ENCODE results near the gene IRF2BP1.
"Not testable (repeated sequence)": the region's sequence is repeated elsewhere in the genome, so short reads cannot be mapped to it uniquely, and the experiment has no call there.

Gene IRF2BP1

DNA sequence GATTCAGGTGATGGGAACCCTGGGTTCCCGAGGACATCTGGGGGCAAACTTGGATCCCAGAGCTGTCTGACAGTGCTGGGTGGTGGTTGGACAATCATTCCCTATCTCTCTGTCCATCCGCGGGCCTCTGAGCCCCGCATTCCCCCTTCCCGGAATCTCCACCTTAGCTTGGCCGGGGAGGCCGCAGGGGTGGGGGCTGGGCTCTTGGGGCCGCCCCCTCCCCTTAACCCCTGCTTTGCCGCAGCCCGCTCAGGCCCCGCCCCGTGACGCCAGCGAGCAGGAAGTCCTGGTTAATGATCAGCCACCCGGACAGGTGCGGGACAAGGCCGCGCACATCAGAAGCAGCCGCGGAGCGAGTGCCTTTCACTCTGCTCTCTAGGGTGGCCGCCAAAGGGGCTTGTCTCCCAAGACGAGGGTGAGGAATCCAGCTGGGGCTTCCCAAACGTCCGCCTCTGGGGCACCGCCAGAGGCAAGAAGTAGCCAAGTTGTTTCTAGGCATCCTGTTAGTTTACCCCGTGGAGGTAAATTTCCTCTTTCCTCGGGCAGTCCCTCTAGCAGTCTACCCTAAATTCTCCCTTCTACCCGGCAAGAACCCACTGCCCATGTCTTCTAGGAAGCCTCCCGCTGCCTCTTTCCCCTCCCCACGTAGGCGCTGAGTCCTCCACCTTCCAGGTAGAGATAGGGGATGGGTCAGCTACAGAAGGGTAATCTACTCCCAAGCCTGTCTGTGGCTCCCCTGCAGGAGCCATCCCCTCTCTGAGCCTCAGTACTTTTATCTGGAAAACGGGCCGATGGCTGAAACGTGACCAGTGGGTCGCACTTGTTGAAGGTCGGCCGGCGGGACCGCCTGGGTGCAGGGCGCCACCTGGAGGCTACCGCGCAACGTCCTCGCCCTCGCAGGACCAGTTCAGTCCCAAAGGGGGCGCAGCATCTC is 3.0 kb downstream of the IRF2BP1 start:
- peak; percentile 84 for FAIRE-seq
- DNase-seq (ENCODE audit: low spot score): peak; percentile 87

DNA sequence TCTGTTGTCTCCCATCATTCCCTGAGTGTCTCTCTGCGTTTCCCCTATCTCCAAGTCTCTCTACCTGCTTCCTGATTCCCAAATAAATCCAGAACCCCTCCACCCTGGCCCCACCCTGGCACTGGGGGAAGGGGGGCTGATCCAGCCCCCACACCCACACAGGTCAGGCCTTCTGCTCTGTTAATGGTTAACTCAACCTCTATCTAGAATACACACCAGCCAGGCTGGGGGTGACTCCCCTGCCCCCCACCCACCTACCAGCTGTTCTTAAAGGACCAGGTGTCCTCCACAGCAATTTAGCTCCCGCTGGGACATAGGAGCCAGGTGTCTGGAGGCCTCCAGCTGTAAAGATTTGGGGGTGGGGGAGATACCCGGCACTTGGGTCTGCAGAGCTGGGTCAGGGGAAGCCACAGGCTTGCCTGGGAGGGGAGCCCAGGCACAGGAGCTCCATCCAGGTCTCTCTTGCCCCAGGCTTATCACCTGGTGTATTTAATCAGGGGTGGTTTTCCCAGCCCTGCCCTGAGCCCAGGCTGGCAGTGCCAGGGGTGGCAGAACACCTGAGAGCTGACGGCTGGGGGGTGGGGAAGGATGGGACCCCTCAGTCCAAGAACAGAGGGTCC is 3.9 kb downstream of the IRF2BP1 start:
- no peak for FAIRE-seq
- DNase-seq (ENCODE audit: low spot score): no peak

DNA sequence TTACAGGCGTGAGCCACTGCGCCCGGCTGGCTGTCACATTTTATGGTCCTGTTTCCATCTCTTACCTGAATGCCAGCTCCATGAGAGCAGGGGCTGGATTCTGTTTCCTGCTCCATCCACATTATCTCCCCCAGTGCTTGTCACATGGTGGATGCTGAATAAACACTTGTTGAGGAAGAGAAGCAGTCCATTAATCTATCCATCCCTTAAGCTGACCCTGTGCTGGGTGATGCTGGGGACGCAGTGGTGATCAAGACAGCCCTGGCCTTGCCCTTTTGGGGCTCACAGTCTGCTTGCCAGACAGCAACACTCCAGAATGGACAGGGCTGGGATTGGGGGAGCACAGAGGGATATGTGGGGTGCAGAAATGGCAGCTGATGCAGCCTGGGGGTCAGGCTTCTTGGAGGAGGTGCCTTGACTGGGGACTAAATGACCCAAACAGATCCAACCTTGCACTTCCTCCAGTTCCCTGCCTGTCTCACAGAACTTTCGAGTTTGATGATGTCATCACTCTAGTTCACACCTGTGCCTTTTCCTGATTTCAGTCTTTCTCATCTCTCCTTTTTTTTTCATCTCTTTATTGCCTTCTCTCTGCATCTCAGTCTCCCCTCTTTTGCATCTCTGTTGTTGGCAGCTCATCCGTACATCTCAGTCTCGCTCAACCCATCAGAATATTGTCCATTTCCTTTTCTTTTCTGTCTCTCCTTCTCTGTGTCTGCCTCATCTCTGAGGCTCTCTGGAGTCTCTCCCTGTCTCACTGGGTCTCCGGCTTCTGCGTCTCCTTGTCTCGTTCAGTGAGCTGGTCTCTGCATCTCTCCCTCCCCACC is 4.6 kb downstream of the IRF2BP1 start:
- no peak for FAIRE-seq
- DNase-seq (ENCODE audit: low spot score): no peak

DNA sequence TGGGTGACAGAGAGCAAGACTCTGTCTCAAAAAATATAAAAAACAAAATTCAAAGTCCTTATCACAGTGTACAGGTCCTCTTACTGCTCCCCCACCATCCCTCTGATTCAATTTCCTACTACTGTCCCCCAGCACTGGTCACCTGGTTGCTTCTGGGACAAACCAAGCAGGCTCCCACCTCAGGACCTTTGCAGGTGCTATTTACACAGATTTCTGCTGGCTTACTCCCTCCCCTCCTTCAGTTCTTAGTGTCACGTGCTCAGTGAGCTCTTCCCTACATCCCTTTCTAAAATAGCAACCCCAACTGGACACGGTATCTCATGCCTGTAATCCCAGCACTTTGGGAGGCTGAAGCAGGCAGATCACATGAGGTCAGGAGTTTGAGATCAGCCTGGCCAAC is 6.0 kb downstream of the IRF2BP1 start:
- no peak for FAIRE-seq
- no peak for DNase-seq (ENCODE audit: low spot score)

DNA sequence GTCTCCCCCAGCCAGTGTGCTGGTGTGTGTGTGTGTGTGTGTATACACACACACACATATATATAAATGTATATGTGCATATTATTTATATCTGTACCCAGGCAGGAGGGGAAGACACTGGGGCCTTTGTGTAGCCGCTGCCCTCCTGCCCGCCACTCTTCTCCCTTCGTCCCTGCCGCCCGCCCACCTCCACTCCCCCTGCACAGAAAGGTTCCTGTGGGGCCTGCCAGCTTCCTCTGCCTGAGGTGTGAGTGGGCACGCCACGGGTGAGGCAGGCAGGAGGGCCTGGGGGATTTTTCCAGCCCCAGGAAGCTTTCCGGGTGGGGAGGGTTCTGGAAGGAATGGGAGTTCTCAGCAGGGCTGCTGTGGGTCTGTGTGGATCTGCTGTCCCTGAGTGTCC is 6.9 kb downstream of the IRF2BP1 start:
- DNase-seq (ENCODE audit: low spot score) (no peak), FAIRE-seq (no peak)

DNA sequence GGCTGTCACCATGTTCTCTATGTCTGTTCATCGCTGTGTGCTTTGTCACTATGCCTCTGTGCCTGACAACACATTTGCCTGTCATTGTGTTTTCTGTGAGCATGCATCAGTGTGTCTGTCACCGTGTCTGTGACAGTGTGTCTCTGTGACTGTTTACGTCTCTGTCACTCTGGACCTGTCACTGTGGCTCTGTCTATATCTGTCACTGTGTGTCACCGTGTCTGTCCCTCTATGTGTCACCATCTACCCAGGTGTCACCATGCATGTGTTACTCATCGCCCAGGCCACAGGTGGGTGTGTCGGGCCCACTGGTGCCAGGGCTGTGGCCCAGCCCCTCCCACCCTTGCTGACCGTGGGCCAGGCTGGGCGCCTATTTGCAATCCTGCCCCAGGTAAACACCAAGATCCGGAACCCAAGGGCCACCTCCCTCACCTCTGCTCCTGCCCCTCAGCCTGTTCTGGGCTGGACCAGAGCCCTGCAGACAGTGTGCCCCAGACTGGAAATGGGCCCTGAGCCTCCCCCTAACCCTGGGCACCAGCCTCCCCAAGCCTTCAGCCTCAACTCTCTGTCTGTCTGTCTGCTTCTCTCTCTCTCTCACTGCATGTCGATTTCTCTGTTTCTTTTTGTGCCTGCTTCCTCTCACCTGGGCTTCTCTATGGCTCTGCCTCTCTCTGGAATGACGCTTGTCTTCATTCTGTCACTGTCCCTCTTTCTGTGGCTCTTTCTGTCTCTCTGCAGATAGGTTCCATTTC is 7.7 kb downstream of the IRF2BP1 start:
- DNase-seq (ENCODE audit: low spot score): no peak
- FAIRE-seq: peak; percentile 86

DNA sequence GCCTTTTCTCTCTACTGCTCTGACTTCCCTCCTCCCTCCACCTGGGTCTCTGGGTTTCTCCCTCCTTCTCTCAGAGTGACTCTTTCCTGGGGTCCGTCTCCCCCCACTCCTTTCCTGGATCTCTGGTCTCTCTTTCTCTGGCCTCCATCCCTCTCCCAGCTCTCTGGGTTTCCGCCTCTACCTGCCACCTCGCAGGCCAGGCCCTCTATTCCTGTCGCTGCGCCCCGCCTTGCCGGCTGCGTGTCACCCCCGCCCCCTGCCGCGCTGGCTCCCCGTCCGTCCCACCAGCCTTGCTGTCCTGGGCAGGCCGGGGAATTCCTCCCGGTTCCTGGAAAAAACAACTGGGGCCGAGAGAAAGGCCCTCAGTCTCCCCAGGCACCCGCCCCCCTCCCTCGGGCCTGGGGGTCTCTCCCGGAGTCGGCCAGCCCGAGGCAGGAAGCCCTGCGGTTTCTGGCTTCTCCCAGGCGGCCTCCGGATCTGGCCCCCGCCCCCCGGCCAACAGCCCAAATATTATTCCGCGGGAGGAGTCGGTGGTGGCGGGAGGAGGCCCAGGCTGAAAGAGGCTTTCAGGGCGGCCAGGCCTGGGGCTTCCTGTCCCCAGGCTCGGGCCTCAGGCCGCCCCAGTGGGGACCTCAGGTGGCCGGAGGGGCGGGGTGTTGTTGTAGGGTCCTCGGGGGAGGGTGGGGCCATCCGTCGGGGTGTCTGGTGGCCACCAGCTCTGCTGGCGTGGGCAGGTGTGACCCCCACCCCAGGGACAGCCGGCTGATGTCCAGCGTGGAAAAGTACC is 9.3 kb downstream of the IRF2BP1 start:
- DNase-seq (ENCODE audit: low spot score): peak; percentile 55
- no peak for FAIRE-seq

DNA sequence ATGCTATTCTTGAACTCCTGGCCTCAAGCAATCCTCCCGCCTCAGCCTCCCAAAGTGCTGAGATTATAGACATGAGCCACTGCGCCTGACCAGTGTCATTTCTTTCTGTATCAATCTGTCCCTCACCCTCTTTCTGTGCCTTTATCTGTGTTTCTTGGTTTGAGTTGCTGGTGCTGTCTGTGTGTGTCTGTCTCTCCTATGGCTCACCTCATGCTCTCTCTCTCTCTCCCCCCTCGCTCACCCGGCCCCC is 9.9 kb downstream of the IRF2BP1 start:
- DNase-seq (ENCODE audit: low spot score): no peak
- no peak for FAIRE-seq

DNA sequence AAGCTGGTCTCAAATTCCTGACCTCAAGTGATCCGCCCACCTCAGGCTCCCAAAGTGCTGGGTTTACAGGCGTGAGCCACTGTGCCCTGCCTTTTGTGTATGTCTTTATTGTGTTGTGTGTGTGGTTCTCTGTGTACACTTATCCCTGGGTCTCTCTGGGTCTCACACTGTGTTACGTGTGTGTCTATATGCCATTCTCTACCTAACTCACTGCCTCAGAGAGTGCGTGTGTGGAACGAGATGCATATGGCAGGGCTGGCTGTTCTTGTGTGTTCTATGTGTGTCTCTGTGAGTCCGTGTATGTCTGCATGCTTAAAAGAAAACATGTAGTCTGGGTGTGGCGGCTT is 11.3 kb downstream of the IRF2BP1 start:
- DNase-seq (ENCODE audit: low spot score): no peak
- no peak for FAIRE-seq

DNA sequence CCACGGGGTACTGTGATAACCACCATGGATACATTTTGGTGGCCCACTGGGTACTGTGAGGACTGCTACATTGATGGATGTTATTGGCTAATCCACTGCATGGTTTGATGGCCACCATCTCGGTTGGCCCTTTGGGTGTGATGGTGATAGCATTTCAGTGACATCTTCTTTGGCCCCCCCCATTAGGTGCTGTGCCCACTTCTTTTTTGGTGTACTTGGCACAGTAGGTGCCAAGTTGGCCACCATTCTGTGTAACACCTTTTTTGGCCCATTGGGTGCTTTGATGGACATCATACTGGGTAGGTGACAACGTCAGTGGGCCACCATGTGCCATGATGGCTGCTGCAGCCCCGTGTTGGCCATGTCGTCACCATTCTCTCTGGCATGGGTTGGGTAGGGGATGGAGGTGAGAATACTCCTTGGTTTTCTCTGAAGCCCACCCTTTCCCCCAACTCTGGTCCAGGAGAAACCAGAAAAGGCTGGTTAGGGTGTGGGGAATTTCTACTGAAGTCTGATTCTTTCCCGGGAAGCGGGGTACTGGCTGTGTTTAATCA is 12.6 kb downstream of the IRF2BP1 start:
- DNase-seq (ENCODE audit: low spot score) (no peak), FAIRE-seq (no peak)

DNA sequence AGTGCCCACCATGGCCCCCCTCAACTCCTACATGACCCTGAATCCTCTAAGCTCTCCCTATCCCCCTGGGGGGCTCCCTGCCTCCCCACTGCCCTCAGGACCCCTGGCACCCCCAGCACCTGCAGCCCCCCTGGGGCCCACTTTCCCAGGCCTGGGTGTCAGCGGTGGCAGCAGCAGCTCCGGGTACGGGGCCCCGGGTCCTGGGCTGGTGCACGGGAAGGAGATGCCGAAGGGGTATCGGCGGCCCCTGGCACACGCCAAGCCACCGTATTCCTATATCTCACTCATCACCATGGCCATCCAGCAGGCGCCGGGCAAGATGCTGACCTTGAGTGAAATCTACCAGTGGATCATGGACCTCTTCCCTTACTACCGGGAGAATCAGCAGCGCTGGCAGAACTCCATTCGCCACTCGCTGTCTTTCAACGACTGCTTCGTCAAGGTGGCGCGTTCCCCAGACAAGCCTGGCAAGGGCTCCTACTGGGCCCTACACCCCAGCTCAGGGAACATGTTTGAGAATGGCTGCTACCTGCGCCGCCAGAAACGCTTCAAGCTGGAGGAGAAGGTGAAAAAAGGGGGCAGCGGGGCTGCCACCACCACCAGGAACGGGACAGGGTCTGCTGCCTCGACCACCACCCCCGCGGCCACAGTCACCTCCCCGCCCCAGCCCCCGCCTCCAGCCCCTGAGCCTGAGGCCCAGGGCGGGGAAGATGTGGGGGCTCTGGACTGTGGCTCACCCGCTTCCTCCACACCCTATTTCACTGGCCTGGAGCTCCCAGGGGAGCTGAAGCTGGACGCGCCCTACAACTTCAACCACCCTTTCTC is 13.6 kb downstream of the IRF2BP1 start:
- no peak for FAIRE-seq
- no peak for DNase-seq (ENCODE audit: low spot score)

DNA sequence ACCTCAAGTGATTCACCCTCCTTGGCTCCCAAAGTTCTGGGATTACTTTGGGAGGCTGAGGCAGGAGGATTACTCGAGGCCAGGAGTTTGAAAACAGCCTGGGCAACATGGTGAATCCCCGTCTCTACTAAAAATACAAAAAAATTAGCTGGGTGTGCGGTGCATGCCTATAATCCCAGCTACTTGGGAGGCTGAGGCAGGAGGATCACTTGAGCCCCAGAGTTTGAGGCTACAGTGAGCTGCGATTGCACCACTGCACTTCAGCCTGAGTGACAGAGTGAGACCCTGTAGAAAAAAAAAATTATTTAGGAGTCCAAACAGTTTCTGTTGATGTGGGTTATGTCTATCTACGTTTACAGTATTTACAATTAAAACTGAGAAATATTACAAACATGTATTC is 15.1 kb downstream of the IRF2BP1 start:
- no peak for FAIRE-seq
- no peak for DNase-seq (ENCODE audit: low spot score)

DNA sequence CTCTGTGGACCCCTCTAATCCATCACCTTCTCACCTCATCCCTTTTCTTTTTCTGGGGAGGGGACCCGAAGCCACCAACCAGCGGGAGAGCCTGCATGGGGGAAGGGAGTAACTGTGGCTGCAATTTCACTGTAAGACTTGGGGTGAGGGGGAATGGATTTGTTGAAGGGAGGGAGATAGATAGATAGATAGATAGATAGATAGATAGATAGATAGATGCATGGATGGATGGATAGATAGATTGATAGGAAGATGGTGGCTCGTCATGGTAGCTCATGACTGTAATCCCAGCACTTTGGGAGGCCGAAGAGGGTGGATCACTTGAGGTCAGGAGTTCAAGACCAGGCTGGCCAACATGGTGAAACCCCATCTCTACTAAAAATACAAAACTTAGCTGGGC is 18.7 kb downstream of the IRF2BP1 start:
- not testable (repeated sequence) for FAIRE-seq; DNase-seq (ENCODE audit: low spot score)

DNA sequence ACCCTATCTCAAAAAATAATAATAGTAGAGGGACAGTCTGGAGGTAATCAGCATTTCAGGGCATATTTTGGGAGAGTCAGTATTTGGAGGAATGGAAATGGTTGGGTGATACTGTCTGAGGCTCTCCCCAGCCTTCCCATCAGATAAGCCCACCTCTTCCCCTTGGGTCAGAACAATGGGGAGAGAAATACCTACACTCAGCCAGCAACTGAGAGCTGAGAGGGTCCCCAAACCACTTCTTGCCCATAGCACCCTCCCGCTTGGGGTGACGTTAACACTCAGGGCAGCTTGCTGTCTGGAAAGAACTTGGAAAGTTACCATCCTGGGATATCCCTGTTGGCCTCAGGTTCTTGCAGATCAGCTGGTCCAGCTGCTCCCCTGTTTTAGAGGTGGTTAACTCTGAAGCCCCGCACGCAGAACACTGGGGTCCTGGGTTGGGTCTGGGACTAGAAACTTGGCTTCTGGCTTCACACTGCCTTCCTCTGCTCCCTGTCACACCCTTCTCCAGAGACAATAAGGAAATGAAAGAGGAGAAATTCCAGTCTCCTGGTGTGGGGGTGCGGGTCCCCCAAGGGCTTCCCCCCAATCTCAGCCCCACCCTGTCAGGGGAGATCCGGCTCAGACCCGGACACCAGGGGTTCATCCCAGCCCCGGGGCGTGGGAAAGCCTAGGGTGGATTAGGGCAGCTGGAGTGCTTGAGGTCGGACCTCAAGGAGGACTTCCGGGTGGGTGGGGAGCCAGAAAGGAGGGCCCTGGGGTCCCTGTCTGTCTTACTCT is 19.4 kb downstream of the IRF2BP1 start:
- DNase-seq (ENCODE audit: low spot score) (no peak), FAIRE-seq (no peak)

DNA sequence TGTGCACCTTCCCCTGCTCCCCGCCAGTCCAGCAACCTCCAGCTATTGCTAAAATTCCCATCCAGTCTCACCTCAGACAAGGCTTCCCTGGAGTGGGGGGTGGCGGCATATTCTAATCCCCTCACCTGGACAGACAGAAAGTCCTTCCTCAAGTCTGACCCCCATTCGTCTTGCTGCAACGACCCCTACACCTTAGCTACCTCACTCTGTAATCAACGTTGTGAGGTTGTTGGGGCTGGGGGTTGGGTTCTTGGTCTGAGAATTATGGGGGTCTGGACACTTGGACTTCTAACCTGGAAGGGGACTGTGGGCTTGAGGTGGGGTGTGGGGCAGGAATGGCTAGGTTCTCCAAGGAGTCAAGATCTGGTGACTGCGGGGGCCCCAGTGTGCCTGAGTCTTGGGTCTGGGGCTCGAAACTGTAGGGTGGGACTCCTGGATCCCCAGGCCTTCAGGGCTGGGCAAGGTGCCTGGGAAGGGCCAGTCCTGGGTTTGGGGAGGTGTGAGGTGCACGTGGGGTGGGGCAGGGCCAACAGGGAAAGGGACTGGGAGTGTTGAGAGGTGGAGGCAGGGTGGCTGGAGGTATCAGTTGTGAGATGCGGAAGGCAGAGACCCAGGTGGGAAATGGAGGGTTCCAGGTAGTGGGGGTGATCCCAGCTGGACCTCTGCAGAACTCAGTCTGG is 20.5 kb downstream of the IRF2BP1 start:
- no peak for DNase-seq (ENCODE audit: low spot score)
- no peak for FAIRE-seq

DNA sequence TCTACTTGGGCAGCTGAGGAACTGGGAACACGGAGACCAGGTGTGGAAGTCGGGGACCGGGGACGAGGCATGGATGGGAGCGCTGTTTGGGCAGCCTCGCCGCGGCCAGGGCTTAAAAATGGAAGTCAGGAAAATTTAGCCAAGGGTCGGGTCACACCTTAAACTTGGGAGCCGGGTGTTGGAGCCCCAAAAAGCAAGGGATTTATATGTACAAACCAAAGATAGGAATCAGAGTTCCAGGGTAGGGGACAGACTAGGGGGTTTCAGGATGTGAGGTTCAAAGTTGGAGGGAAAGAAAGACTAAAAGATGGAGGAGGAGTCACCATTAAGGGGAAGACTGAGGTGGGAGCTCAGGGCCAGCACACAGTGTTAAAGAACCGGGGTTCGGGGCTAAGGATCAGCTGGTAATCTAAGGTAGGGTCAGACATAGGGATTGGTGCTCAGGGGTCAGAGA is 21.3 kb downstream of the IRF2BP1 start:
- no peak for FAIRE-seq

DNA sequence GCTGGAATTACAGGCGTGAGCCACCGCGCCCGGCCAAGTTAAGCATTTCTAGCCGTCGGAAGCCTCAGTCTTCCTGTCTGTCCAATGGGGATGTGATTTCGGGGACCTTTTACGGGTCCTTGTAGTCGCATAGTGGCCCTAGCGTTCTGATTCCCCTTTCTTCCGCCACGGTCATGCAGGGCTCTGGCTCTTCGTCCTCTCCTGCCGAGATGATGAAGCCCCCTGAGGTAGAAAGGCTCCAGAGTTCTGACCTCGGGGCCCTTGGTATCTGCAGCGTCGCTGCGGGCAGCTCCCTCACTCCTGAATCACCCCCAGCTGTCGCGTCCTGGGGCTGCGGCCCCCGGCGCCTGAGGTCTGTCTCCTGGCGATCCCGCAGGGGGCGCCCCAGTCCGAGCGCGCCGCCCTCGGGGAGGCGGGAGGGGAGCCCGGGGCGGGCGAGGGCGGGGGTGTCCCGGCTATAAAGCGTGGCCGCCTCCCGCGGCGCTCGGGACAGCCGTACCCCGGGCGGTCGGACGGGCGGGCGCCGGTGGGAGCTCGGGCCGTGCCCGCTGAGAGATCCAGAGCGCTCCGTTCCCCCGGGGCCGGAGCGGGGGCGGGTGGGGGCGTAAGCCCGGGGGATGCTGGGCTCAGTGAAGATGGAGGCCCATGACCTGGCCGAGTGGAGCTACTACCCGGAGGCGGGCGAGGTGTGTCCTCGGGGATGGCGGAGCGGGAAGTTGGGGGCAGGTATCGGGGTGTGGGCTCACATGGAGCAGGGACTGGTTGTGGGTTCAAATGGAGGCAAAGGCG is 21.9 kb downstream of the IRF2BP1 start, which contains the start of gene FOXA3:
FOXA3 (plus strand) TSS at position 487 of the 789 bp plus-strand sequence; CDS start at position 618, 131 bp downstream.
- no peak for FAIRE-seq
- peak; percentile 73 for DNase-seq (ENCODE audit: low spot score)

More for the DNA sequence above, 21.3 kb downstream of the IRF2BP1 start:
- DNase-seq (ENCODE audit: low spot score): no peak
